A673 (cell line): ENCODE data around the gene TGFBR1.

Experiments
- EZH2 ChIP-seq: fragments of 200-600 bp; sonication (generic); IDR thresholded peaks from 2 replicates; pipeline ENCODE4 v1.6.1; 2017; ENCODE audit warnings: borderline replicate concordance, low read depth, mild to moderate bottlenecking, mixed read lengths, antibody characterized with exemption, low read length; ENCODE audit not compliant: poor library complexity, severe bottlenecking
- TF ChIP-seq, protein P1 (sequence below): fragments of 300-800, 200-600 bp; sonication (generic); conservative IDR thresholded peaks from 2 replicates; pipeline ENCODE4 v1.5.1; 2017; ENCODE audit warnings: low read depth, mild to moderate bottlenecking, antibody characterized with exemption, low read length, moderate library complexity, mixed read lengths

DNA sequence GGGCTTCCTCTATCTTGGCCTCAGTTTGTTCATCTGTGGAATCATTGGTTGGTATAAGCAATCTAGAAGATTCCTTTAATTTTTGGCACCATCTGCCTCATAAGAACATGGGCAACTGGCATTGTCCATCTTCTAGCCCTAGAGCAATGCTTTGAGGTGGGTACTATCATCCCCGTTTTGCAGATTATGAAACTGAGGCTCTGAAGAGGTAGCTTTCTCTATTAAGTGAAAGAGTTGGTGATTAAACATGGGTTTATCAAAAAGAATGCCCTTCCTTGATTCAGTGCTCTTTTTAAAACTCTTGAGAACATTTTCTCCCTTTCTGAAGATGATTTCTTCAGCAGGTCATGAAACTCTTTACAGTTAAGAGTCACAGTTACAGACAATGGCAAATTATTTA lies 42.4 kb upstream of the TGFBR1 start:
- TF ChIP-seq, protein P1, sequence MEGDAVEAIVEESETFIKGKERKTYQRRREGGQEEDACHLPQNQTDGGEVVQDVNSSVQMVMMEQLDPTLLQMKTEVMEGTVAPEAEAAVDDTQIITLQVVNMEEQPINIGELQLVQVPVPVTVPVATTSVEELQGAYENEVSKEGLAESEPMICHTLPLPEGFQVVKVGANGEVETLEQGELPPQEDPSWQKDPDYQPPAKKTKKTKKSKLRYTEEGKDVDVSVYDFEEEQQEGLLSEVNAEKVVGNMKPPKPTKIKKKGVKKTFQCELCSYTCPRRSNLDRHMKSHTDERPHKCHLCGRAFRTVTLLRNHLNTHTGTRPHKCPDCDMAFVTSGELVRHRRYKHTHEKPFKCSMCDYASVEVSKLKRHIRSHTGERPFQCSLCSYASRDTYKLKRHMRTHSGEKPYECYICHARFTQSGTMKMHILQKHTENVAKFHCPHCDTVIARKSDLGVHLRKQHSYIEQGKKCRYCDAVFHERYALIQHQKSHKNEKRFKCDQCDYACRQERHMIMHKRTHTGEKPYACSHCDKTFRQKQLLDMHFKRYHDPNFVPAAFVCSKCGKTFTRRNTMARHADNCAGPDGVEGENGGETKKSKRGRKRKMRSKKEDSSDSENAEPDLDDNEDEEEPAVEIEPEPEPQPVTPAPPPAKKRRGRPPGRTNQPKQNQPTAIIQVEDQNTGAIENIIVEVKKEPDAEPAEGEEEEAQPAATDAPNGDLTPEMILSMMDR: no peak
- no peak for TF ChIP-seq EZH2
